ENCODE data around the gene MTMR2.

The MTMR2 gene

DNA sequence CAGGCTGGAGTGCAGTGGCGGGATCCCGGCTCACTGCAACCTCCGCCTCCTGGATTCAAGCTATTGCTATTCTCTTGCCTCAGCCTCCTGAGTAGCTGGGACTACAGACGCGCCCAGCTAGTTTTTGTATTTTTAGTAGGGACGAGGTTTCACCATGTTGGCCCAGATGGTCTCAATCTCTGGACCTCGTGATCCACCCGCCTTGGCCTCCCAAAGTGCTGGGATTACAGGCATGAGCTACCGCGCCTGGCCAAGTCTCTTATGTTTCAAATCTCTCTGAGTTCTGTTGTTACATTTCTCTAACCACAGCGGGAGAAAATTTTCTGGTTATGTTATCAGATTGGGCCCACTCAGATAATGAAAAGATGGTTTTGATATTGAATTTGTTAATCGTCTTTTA lies 123.5 kb downstream of the MTMR2 start:
- Histone ChIP-seq H3K4me3 (ENCODE audit: insufficient read length, low read depth) (no peak overlapping the region), H3K36me3 (ENCODE audit: insufficient read depth, insufficient read length, low read length) (peaks cover 32% of the 10 kb centered on the region), H3K27me3 (ENCODE audit: insufficient read depth, insufficient read length) (no peaks in the 10 kb centered on the region), H3K9ac (ENCODE audit: insufficient read length, low read depth) (no peak overlapping the region), H3K4me1 (ENCODE audit: insufficient read depth, insufficient read length) (no peaks in the 10 kb centered on the region), H3K9me3 (ENCODE audit: insufficient read depth, low read length) (peaks cover 3% of the 10 kb centered on the region; the same call in 1 of the 2 replicates)
- TF ChIP-seq ZNF274 (IDR thresholded peaks at IDR 0.05; ENCODE audit: low read depth, low read length): no peak
- no peak for TF ChIP-seq SUZ12 (IDR thresholded peaks at IDR 0.05; ENCODE audit: extremely low read depth, insufficient read depth, insufficient read length)
- TF ChIP-seq YY1 (IDR thresholded peaks at IDR 0.05; ENCODE audit: insufficient read depth, insufficient read length): no peak
- no peak for DNase-seq (ENCODE audit: low read depth, low spot score)

DNA sequence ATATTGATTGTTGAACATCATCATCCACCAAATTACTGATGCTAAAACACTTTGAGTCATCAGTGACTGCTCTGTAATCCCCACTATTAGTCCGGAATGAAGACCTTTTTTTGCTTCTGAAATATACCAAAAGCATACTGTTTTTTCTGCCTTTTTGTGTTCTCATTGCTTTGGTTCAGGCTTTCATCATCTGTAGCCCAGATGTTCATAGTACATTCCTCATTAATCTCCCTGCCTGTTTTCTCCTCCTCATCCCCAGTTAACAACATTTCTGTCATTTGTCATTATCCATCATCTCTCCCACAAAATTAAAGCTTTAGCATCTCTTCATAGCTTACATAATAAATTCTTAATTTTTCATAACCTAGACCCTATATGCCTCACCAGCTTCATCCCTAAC lies 124.4 kb downstream of the MTMR2 start:
- Histone ChIP-seq H3K27me3 (ENCODE audit: insufficient read depth, insufficient read length) (no peaks in the 10 kb centered on the region), H3K36me3 (ENCODE audit: insufficient read depth, insufficient read length, low read length) (peaks cover 25% of the 10 kb centered on the region), H3K4me3 (ENCODE audit: insufficient read length, low read depth) (no peak overlapping the region), H3K9ac (ENCODE audit: insufficient read length, low read depth) (no peak overlapping the region), H3K4me1 (ENCODE audit: insufficient read depth, insufficient read length) (no peaks in the 10 kb centered on the region), H3K9me3 (ENCODE audit: insufficient read depth, low read length) (no peaks in the 10 kb centered on the region)
- no peak for DNase-seq (ENCODE audit: low read depth, low spot score)
- TF ChIP-seq ZNF274 (IDR thresholded peaks at IDR 0.05; ENCODE audit: low read depth, low read length) (no peak), SUZ12 (IDR thresholded peaks at IDR 0.05; ENCODE audit: extremely low read depth, insufficient read depth, insufficient read length) (no peak), YY1 (IDR thresholded peaks at IDR 0.05; ENCODE audit: insufficient read depth, insufficient read length) (no peak)

DNA sequence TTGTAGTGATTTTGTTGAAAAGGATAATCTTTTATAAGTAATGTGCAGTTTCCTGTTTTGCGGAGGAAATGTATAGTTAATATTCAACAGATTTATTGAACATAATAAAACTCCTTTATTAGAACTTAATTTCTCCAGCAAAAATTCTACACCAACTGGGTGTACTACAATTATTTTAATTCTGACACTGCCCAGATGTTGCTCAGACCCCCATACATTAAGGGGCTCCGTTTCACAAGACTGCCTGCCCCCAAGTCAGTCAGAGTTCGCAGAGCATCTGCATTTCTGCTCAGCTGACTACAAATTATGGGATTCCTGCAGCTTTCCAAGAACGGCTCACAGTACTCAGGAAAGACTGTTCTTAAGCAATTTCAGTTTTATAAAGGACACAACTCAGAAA lies 127.4 kb downstream of the MTMR2 start:
- H3K27me3 ChIP-seq (ENCODE audit: insufficient read depth, insufficient read length): no peaks in the 10 kb centered on the region
- TF ChIP-seq ZNF274 (IDR thresholded peaks at IDR 0.05; ENCODE audit: low read depth, low read length) (no peak), YY1 (IDR thresholded peaks at IDR 0.05; ENCODE audit: insufficient read depth, insufficient read length) (no peak), SUZ12 (IDR thresholded peaks at IDR 0.05; ENCODE audit: extremely low read depth, insufficient read depth, insufficient read length) (no peak)
- peaks cover 19% of the 10 kb centered on the region for H3K36me3 ChIP-seq (ENCODE audit: insufficient read depth, insufficient read length, low read length)
- H3K4me3 ChIP-seq (ENCODE audit: insufficient read length, low read depth): no peak overlapping the region
- no peaks in the 10 kb centered on the region for H3K9me3 ChIP-seq (ENCODE audit: insufficient read depth, low read length)
- no peaks in the 10 kb centered on the region for H3K4me1 ChIP-seq (ENCODE audit: insufficient read depth, insufficient read length)
- DNase-seq (ENCODE audit: low read depth, low spot score): no peak
- no peak overlapping the region for H3K9ac ChIP-seq (ENCODE audit: insufficient read length, low read depth)

- Histone ChIP-seq H3K36me3 (ENCODE audit: insufficient read depth, insufficient read length, low read length) (peaks cover 17% of the 10 kb centered on the region), H3K4me1 (ENCODE audit: insufficient read depth, insufficient read length) (no peaks in the 10 kb centered on the region), H3K4me3 (ENCODE audit: insufficient read length, low read depth) (no peak overlapping the region), H3K9ac (ENCODE audit: insufficient read length, low read depth) (no peak overlapping the region), H3K27me3 (ENCODE audit: insufficient read depth, insufficient read length) (no peaks in the 10 kb centered on the region), H3K9me3 (ENCODE audit: insufficient read depth, low read length) (no peaks in the 10 kb centered on the region)
- no peak for TF ChIP-seq YY1 (IDR thresholded peaks at IDR 0.05; ENCODE audit: insufficient read depth, insufficient read length)
- TF ChIP-seq SUZ12 (IDR thresholded peaks at IDR 0.05; ENCODE audit: extremely low read depth, insufficient read depth, insufficient read length): no peak
- no peak for TF ChIP-seq ZNF274 (IDR thresholded peaks at IDR 0.05; ENCODE audit: low read depth, low read length)
- DNase-seq (ENCODE audit: low read depth, low spot score): no peak
These were observed 128.1 kb downstream of the MTMR2 start for GRCh38 chr11:95795627-95796295.

DNA sequence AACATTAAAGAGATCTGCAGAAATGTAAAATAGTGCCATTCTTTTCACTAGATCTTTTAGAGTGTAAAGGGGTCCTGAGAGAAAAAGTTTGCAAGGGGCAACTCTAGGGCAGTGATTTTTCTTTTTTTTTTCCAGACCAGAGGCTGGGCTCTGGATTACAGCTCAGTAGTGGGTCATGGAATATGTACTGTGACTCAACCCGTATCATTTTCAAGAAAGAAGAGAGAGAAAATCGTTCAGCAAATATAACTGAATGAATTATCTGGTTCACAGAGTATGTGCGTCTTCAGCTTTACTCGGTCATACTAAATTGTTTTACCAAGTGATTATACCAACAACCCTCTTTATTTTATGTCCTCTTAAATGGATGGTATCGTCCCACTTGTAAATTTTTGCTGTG lies 129.8 kb downstream of the MTMR2 start:
- Histone ChIP-seq H3K36me3 (ENCODE audit: insufficient read depth, insufficient read length, low read length) (peaks cover 2% of the 10 kb centered on the region), H3K27me3 (ENCODE audit: insufficient read depth, insufficient read length) (no peaks in the 10 kb centered on the region), H3K9ac (ENCODE audit: insufficient read length, low read depth) (no peak overlapping the region), H3K9me3 (ENCODE audit: insufficient read depth, low read length) (no peaks in the 10 kb centered on the region), H3K4me3 (ENCODE audit: insufficient read length, low read depth) (no peak overlapping the region), H3K4me1 (ENCODE audit: insufficient read depth, insufficient read length) (no peaks in the 10 kb centered on the region)
- no peak for DNase-seq (ENCODE audit: low read depth, low spot score)
- TF ChIP-seq YY1 (IDR thresholded peaks at IDR 0.05; ENCODE audit: insufficient read depth, insufficient read length): no peak
- TF ChIP-seq ZNF274 (IDR thresholded peaks at IDR 0.05; ENCODE audit: low read depth, low read length): no peak
- TF ChIP-seq SUZ12 (IDR thresholded peaks at IDR 0.05; ENCODE audit: extremely low read depth, insufficient read depth, insufficient read length): no peak

GRCh38 chr11:95793116-95793515 lies 130.8 kb downstream of the MTMR2 start:
- Histone ChIP-seq H3K27me3 (ENCODE audit: insufficient read depth, insufficient read length) (no peaks in the 10 kb centered on the region), H3K4me3 (ENCODE audit: insufficient read length, low read depth) (no peak overlapping the region), H3K4me1 (ENCODE audit: insufficient read depth, insufficient read length) (no peaks in the 10 kb centered on the region), H3K36me3 (ENCODE audit: insufficient read depth, insufficient read length, low read length) (no peaks in the 10 kb centered on the region), H3K9ac (ENCODE audit: insufficient read length, low read depth) (no peak overlapping the region), H3K9me3 (ENCODE audit: insufficient read depth, low read length) (no peaks in the 10 kb centered on the region)
- TF ChIP-seq ZNF274 (IDR thresholded peaks at IDR 0.05; ENCODE audit: low read depth, low read length) (no peak), YY1 (IDR thresholded peaks at IDR 0.05; ENCODE audit: insufficient read depth, insufficient read length) (no peak), SUZ12 (IDR thresholded peaks at IDR 0.05; ENCODE audit: extremely low read depth, insufficient read depth, insufficient read length) (no peak)
- no peak for DNase-seq (ENCODE audit: low read depth, low spot score)

DNA sequence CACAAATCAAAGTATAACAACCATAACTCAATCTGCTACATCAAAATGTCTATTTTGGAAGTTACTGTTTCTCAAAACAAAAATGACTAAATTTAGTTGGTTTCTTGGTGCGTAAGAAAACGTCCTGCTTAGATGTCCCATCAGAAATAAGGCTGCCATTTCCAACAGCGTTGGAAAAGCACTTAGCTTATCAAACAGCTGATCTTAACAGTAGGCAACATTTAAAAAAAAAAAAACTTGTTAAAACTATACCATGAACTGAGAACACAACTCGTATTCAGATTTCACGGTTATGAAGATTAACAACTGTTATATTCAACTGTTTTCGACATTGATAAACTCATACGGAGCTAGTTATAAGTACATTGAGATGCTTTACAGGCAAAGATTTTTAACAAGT lies 131.2 kb downstream of the MTMR2 start:
- H3K4me3 ChIP-seq (ENCODE audit: insufficient read length, low read depth): no peak overlapping the region
- no peaks in the 10 kb centered on the region for H3K9me3 ChIP-seq (ENCODE audit: insufficient read depth, low read length)
- no peaks in the 10 kb centered on the region for H3K27me3 ChIP-seq (ENCODE audit: insufficient read depth, insufficient read length)
- H3K9ac ChIP-seq (ENCODE audit: insufficient read length, low read depth): no peak overlapping the region
- TF ChIP-seq YY1 (IDR thresholded peaks at IDR 0.05; ENCODE audit: insufficient read depth, insufficient read length) (no peak), ZNF274 (IDR thresholded peaks at IDR 0.05; ENCODE audit: low read depth, low read length) (no peak), SUZ12 (IDR thresholded peaks at IDR 0.05; ENCODE audit: extremely low read depth, insufficient read depth, insufficient read length) (no peak)
- no peak for DNase-seq (ENCODE audit: low read depth, low spot score)
- no peaks in the 10 kb centered on the region for H3K4me1 ChIP-seq (ENCODE audit: insufficient read depth, insufficient read length)
- H3K36me3 ChIP-seq (ENCODE audit: insufficient read depth, insufficient read length, low read length): no peaks in the 10 kb centered on the region
